SK-N-MC (cell line): ENCODE results near the gene PTCRA.

Experiments
- DNase-seq: peaks from one replicate; pipeline ENCODE4 v3.0.0-alpha.2; 2011; ENCODE audit warnings: low read depth, low spot score
- H3K27ac ChIP-seq: fragments of 200-600 bp; sonication (generic); 2 replicates; pipeline ENCODE4 v1.5.1; 2016; ENCODE audit warnings: mixed run types
- H3K36me3 ChIP-seq: fragments of 200-600 bp; sonication (generic); 2 replicates; pipeline ENCODE4 v1.6.1; 2017; ENCODE audit warnings: antibody characterized with exemption, low read length, mixed read lengths; ENCODE audit not compliant: insufficient read depth
- H3K4me3 ChIP-seq: fragments of 200-600 bp; sonication (generic); 2 replicates; pipeline ENCODE4 v1.5.1; 2016
- H3K9ac ChIP-seq: fragments of 200-600 bp; sonication (generic); 2 replicates; pipeline ENCODE4 v1.8.0; 2017; ENCODE audit warnings: mixed run types, mixed read lengths; ENCODE audit not compliant: insufficient read length
- H3K9me3 ChIP-seq: fragments of 200-600 bp; sonication (generic); 2 replicates; pipeline ENCODE4 v1.6.1; 2017; ENCODE audit warnings: low read depth, mild to moderate bottlenecking, antibody characterized with exemption, low read length, moderate library complexity, mixed read lengths
- EZH2 ChIP-seq: fragments of 200-600 bp; sonication (generic); IDR thresholded peaks from one replicate; pipeline ENCODE4 v1.6.1; 2017; ENCODE audit warnings: antibody characterized with exemption
- FOXP2 ChIP-seq: optimal IDR thresholded peaks from 2 replicates; pipeline ENCODE3; 2011; ENCODE audit warnings: mild to moderate bottlenecking, moderate library complexity; ENCODE audit not compliant: insufficient read depth; ENCODE audit errors: extremely low read length, control extremely low read depth
- POLR2AphosphoS5 ChIP-seq: IDR thresholded peaks from 2 replicates; pipeline ENCODE4 v1.6.1; 2012; ENCODE audit warnings: mild to moderate bottlenecking, low read depth, low read length, borderline replicate concordance

Gene PTCRA

GRCh38 chr6:42958125-42958524, 42.3 kb downstream of the PTCRA start:
- no peak for TF ChIP-seq FOXP2
- no peak for TF ChIP-seq EZH2
- no peak for TF ChIP-seq POLR2AphosphoS5
- DNase-seq: no peak
- no peaks in the 10 kb centered on the region for H3K36me3 ChIP-seq
- H3K27ac ChIP-seq: no peak overlapping the region
- no peak overlapping the region for H3K9ac ChIP-seq
- no peaks in the 10 kb centered on the region for H3K9me3 ChIP-seq
- H3K4me3 ChIP-seq: no peak overlapping the region

- H3K9ac ChIP-seq: no peak overlapping the region
- no peak for DNase-seq
- no peak overlapping the region for H3K4me3 ChIP-seq
- H3K36me3 ChIP-seq: no peaks in the 10 kb centered on the region; the same call in 1 of the 2 replicates
- H3K9me3 ChIP-seq: no peaks in the 10 kb centered on the region
- no peak overlapping the region for H3K27ac ChIP-seq
- TF ChIP-seq EZH2 (no peak), POLR2AphosphoS5 (no peak), FOXP2 (no peak)
Measured at GRCh38 chr6:42959917-42960242, 44.0 kb downstream of the PTCRA start.

GRCh38 chr6:42960243-42961019, 44.6 kb downstream of the PTCRA start, which contains the start of gene GNMT:
TSS of gene GNMT (plus strand) at chr6:42960754. CDS start at chr6:42960768, 14 bp downstream.
- Histone ChIP-seq H3K4me3 (no peak within 1 kb of the TSS), H3K36me3 (no peaks in the 10 kb centered on the region; the same call in 1 of the 2 replicates), H3K9me3 (no peaks in the 10 kb centered on the region), H3K9ac (no peak within 1 kb of the TSS), H3K27ac (no peak within 1 kb of the TSS)
- TF ChIP-seq EZH2: no peak
- TF ChIP-seq FOXP2: no peak
- no peak for TF ChIP-seq POLR2AphosphoS5
- DNase-seq: no peak

GRCh38 chr6:42961020-42961470, 45.2 kb downstream of the PTCRA start:
- Histone ChIP-seq H3K27ac (no peak overlapping the region), H3K36me3 (no peaks in the 10 kb centered on the region; the same call in 1 of the 2 replicates), H3K4me3 (no peak overlapping the region), H3K9me3 (no peaks in the 10 kb centered on the region), H3K9ac (no peak overlapping the region)
- no peak for DNase-seq
- TF ChIP-seq FOXP2 (no peak), EZH2 (no peak), POLR2AphosphoS5 (no peak)

GRCh38 chr6:42962096-42962495, 46.2 kb downstream of the PTCRA start:
- no peak for DNase-seq
- TF ChIP-seq POLR2AphosphoS5: no peak
- no peak for TF ChIP-seq EZH2
- H3K9me3 ChIP-seq: no peaks in the 10 kb centered on the region
- peak overlapping the region; percentile 42; the same call in 1 of the 2 replicates for H3K27ac ChIP-seq
- no peak overlapping the region for H3K4me3 ChIP-seq
- H3K9ac ChIP-seq: no peak overlapping the region
- no peaks in the 10 kb centered on the region; the same call in 1 of the 2 replicates for H3K36me3 ChIP-seq

GRCh38 chr6:42962502-42963178, 46.8 kb downstream of the PTCRA start:
- Histone ChIP-seq H3K27ac (peak overlapping the region; percentile 42; the same call in 1 of the 2 replicates), H3K4me3 (no peak overlapping the region), H3K9ac (no peak overlapping the region), H3K9me3 (no peaks in the 10 kb centered on the region), H3K36me3 (no peaks in the 10 kb centered on the region; the same call in 1 of the 2 replicates)
- no peak for TF ChIP-seq POLR2AphosphoS5
- no peak for TF ChIP-seq EZH2
- TF ChIP-seq FOXP2: no peak
- DNase-seq: no peak

GRCh38 chr6:42963179-42963854, 47.5 kb downstream of the PTCRA start:
- Histone ChIP-seq H3K36me3 (no peaks in the 10 kb centered on the region; the same call in 1 of the 2 replicates), H3K9ac (no peak overlapping the region)

GRCh38 chr6:42963855-42964605, 48.2 kb downstream of the PTCRA start:
- Histone ChIP-seq H3K36me3 (no peaks in the 10 kb centered on the region; the same call in 1 of the 2 replicates), H3K9me3 (no peaks in the 10 kb centered on the region), H3K27ac (no peak overlapping the region), H3K9ac (no peak overlapping the region), H3K4me3 (no peak overlapping the region)
- DNase-seq: no peak
- TF ChIP-seq POLR2AphosphoS5 (no peak), EZH2 (no peak), FOXP2 (no peak)

More at GRCh38 chr6:42963179-42963854, 47.5 kb downstream of the PTCRA start:
- Histone ChIP-seq H3K27ac (no peak overlapping the region), H3K9me3 (no peaks in the 10 kb centered on the region), H3K4me3 (no peak overlapping the region)
- no peak for DNase-seq
- no peak for TF ChIP-seq EZH2
- no peak for TF ChIP-seq POLR2AphosphoS5
- no peak for TF ChIP-seq FOXP2
